HepG2 (cell line): Measurements from ENCODE around the gene ANO6. TPM values are rescaled to one million over a fixed set of nuclear protein-coding genes. Genes with fewer than 3 reads are reported as not detected.
A peak's percentile ranks its signal among the peaks of the same experiment; 100 is the strongest.

ENCODE experiments used
- ATAC-seq: fragments of 200-7000 bp; cut with Tn5 transposase; 3 replicates; pipeline ENCODE4 v1.9.1; 2020; ENCODE audit warnings: mild to moderate bottlenecking, moderate library complexity
- BruUV-seq: library from RNA; stranded (reverse); fragments of 400-500 nt; replicated peaks from 2 replicates; lab custom pipeline; 2021; lab: Mats Ljungman, UMichigan
- CTCF ChIA-PET: fragments of 300-600 bp; formaldehyde crosslinking; extraction: SDS; loops from one replicate; lab custom pipeline; 2021; ENCODE audit warnings: low total read pairs, inconsistent platforms, low intra/inter-chr PET ratio; lab: Yijun Ruan, JAX
- POLR2A ChIA-PET: fragments of 350-600 bp; sonication (Branson Sonifier 250); formaldehyde crosslinking; loops from one replicate; lab custom pipeline; 2020; ENCODE audit warnings: antibody characterized with exemption, inconsistent platforms; lab: Yijun Ruan, JAX
- DNase-seq: peaks from one replicate; pipeline ENCODE4 v3.0.0-alpha.2; 2015; ENCODE audit warnings: low spot score
- FAIRE-seq: peaks from 3 replicates; lab custom pipeline; 2011; peaks lifted over from hg19 to GRCh38; lab: Jason Lieb, UNC
- H2AFZ ChIP-seq: one replicate; pipeline ENCODE4 v1.6.1; 2011; ENCODE audit warnings: low read length, inconsistent platforms
- H3K27ac ChIP-seq: fragments of 300-600 bp; 3 replicates; pipeline ENCODE4 v1.8.0; 2011; ENCODE audit warnings: mixed run types, mild to moderate bottlenecking, mixed read lengths, low read length, inconsistent platforms; ENCODE audit not compliant: insufficient read depth; ENCODE audit errors: extremely low read length
- H3K27me3 ChIP-seq, 2 experiments: fragments of 200-600 bp in 1 of 2; 2 replicates in 1 of 2; 3 replicates in 1 of 2; pipeline versions ENCODE4 v1.6.0 to v1.8.0; 2011; ENCODE audit warnings: low read length in 2 of 2, mild to moderate bottlenecking in 2 of 2, moderate library complexity in 2 of 2, inconsistent platforms in 1 of 2; ENCODE audit not compliant: insufficient read depth in 2 of 2, control insufficient read depth in 1 of 2
- H3K36me3 ChIP-seq, 2 experiments: fragments of 200-600 bp in 1 of 2; replicated peaks in 1 of 2; 2 replicates in 1 of 2; 3 replicates in 1 of 2; pipeline versions ENCODE4 v1.5.1 to v1.8.0; 2011; ENCODE audit warnings: low read length in 2 of 2, inconsistent platforms in 1 of 2; ENCODE audit not compliant: insufficient read depth in 2 of 2, control insufficient read depth in 1 of 2
- H3K4me1 ChIP-seq: 2 replicates; pipeline ENCODE4 v1.5.1; 2012; ENCODE audit warnings: low read length, inconsistent platforms; ENCODE audit not compliant: insufficient read depth
- H3K4me2 ChIP-seq: 2 replicates; pipeline ENCODE4 v1.6.0; 2011; ENCODE audit warnings: low read depth, low read length, inconsistent platforms
- H3K4me3 ChIP-seq, 3 experiments: fragments of 200-600 bp in 1 of 3; sonication (generic), shearing (Covaris generic) in 1 of 3; replicated peaks in 1 of 3; 2 replicates each; pipeline ENCODE4 v1.5.1; 2011 to 2016; ENCODE audit warnings: low read length in 3 of 3, inconsistent platforms in 2 of 3, low read depth in 2 of 3, mild to moderate bottlenecking in 2 of 3, control low read depth in 1 of 3, mixed read lengths in 1 of 3; ENCODE audit not compliant: insufficient read depth in 1 of 3
- H3K79me2 ChIP-seq: one replicate; pipeline ENCODE4 v1.6.1; 2011; ENCODE audit warnings: low read length, inconsistent platforms; ENCODE audit not compliant: insufficient read depth
- H3K9ac ChIP-seq: 2 replicates; pipeline ENCODE4 v1.6.0; 2011; ENCODE audit warnings: mild to moderate bottlenecking, low read depth, low read length, inconsistent platforms; ENCODE audit not compliant: insufficient read depth
- H3K9me3 ChIP-seq: 2 replicates; pipeline ENCODE4 v1.5.1; 2012; ENCODE audit warnings: mild to moderate bottlenecking, low read length
- H4K20me1 ChIP-seq: 2 replicates; pipeline ENCODE4 v1.6.0; 2011; ENCODE audit warnings: inconsistent platforms, mild to moderate bottlenecking, low read length, moderate library complexity; ENCODE audit not compliant: insufficient read depth
- FOSL2 ChIP-seq: sonication (generic); formaldehyde crosslinking; IDR thresholded peaks from 2 replicates; pipeline ENCODE4 v1.4.0; 2020; ENCODE audit warnings: missing genetic modification reagents
- NR2F6 ChIP-seq, 2 experiments: IDR thresholded peaks; 2 replicates each; pipeline ENCODE4 v1.6.1; 2016; ENCODE audit warnings: antibody characterized with exemption in 1 of 2, mild to moderate bottlenecking in 1 of 2
- ONECUT2 ChIP-seq: sonication (generic); formaldehyde crosslinking; IDR thresholded peaks from 2 replicates; pipeline ENCODE4 v1.4.0; 2020; ENCODE audit warnings: missing genetic modification reagents
- RCOR2 ChIP-seq: IDR thresholded peaks from 2 replicates; pipeline ENCODE4 v1.6.1; 2016; ENCODE audit warnings: missing biosample characterization, missing genetic modification reagents
- RFX5 ChIP-seq: IDR thresholded peaks from 2 replicates; pipeline ENCODE4 v1.6.1; 2011; ENCODE audit warnings: low read depth, low read length, improper control_type of control experiment
- SMARCE1 ChIP-seq: fragments of 450-650 bp; IDR thresholded peaks from 2 replicates; pipeline ENCODE4 v1.6.1; 2017; ENCODE audit warnings: borderline replicate concordance
- SOX13 ChIP-seq, 3 experiments: fragments of 450-650 bp in 1 of 3; sonication (generic) in 1 of 3; formaldehyde crosslinking in 1 of 3; IDR thresholded peaks in 2 of 3; conservative IDR thresholded peaks in 1 of 3; 2 replicates each; pipeline versions ENCODE4 v1.5.0 to v1.6.1; 2016 to 2020; ENCODE audit warnings: antibody characterized with exemption in 1 of 3, mild to moderate bottlenecking in 1 of 3, missing compliant biosample characterization in 1 of 3, missing genetic modification reagents in 1 of 3, moderate library complexity in 1 of 3
- SOX5 ChIP-seq: IDR thresholded peaks from 2 replicates; pipeline ENCODE4 v1.6.1; 2016; ENCODE audit warnings: borderline replicate concordance
- SOX6 ChIP-seq, 2 experiments: fragments of 450-650 bp in 1 of 2; sonication (generic) in 1 of 2; formaldehyde crosslinking in 1 of 2; IDR thresholded peaks; 2 replicates each; pipeline versions ENCODE4 v1.4.0 to v1.6.1; 2017 to 2020; ENCODE audit warnings: antibody characterized with exemption in 1 of 2, mild to moderate bottlenecking in 1 of 2, missing genetic modification reagents in 1 of 2
- ZBTB20 ChIP-seq: sonication (generic); formaldehyde crosslinking; IDR thresholded peaks from 2 replicates; pipeline ENCODE4 v1.8.1; 2023; ENCODE audit warnings: missing genetic modification reagents, low read depth, mild to moderate bottlenecking, borderline replicate concordance
- WGBS: methylation state at CpG from one replicate; pipeline ENCODE4 v1.1.6; 2017; ENCODE audit warnings: low lambda C conversion rate; 5-methylcytosine and 5-hydroxymethylcytosine counted together
- in situ Hi-C: cut with HindIII; loops from 2 replicates; pipeline ENCODE4 v1.10.0; 2017; ENCODE audit warnings: low pct_unique_long_range_greater_than_20kb; ENCODE audit not compliant: extremely low pct_ligation_motif_present
- intact Hi-C: fragments of 100-400 bp; cut with micrococcal nuclease; formaldehyde crosslinking; loops from one replicate; pipeline ENCODE4 v1.10.0; 2022; ENCODE audit not compliant: unreplicated experiment
- polyA plus RNA-seq, 8 experiments: library from polyadenylated mRNA; depleted of rRNA in 3 of 8; stranded (reverse) in 7 of 8; unstranded in 1 of 8; fragments of >200 nt; fragmentation: Illumina TruSeq in 4 of 8; extraction: Trizol in 4 of 8; gene quantifications; 2 replicates each; pipeline versions ENCODE4 v1.2.1 to v1.2.3, GENCODE V29; 2011 to 2016; ENCODE audit warnings: low read depth in 4 of 8, missing spikeins in 1 of 8, mixed read lengths in 1 of 8; ENCODE audit not compliant: insufficient read depth in 1 of 8
- total RNA-seq, 5 experiments: library from RNA; depleted of rRNA; stranded (reverse); fragments of >200 nt; fragmentation: Illumina TruSeq; extraction: Trizol; gene quantifications; 2 replicates each; pipeline ENCODE4 v1.2.3, GENCODE V29; 2016; ENCODE audit warnings: low read depth in 1 of 5
- TF ChIP-seq, protein P1 (sequence below), 2 experiments: fragments of 450-650 bp in 1 of 2; sonication (generic) in 1 of 2; formaldehyde crosslinking; IDR thresholded peaks; 2 replicates each; pipeline versions ENCODE4 v1.5.0 to v1.8.0; 2020 to 2022; ENCODE audit warnings: mild to moderate bottlenecking in 1 of 2, missing genetic modification reagents in 1 of 2
- TF ChIP-seq, protein P2 (sequence below): sonication (generic); formaldehyde crosslinking; IDR thresholded peaks from 2 replicates; pipeline ENCODE4 v1.8.0; 2022; ENCODE audit warnings: mild to moderate bottlenecking, missing genetic modification reagents, moderate library complexity
- TF ChIP-seq, protein P3 (sequence below): IDR thresholded peaks from 2 replicates; pipeline ENCODE4 v1.4.0; 2020; ENCODE audit warnings: mild to moderate bottlenecking, missing genetic modification reagents
- TF ChIP-seq, protein P4 (sequence below): sonication (generic); formaldehyde crosslinking; IDR thresholded peaks from 2 replicates; pipeline ENCODE4 v1.8.0; 2023; ENCODE audit warnings: mild to moderate bottlenecking, missing genetic modification reagents

ANO6 gene
- total and polyA plus RNA-seq, 2 of the 13 experiments (the other 11 are each of a cell fraction or from before 2014, with no cell fraction given), result 37.8 to 57.1 TPM

DNA sequence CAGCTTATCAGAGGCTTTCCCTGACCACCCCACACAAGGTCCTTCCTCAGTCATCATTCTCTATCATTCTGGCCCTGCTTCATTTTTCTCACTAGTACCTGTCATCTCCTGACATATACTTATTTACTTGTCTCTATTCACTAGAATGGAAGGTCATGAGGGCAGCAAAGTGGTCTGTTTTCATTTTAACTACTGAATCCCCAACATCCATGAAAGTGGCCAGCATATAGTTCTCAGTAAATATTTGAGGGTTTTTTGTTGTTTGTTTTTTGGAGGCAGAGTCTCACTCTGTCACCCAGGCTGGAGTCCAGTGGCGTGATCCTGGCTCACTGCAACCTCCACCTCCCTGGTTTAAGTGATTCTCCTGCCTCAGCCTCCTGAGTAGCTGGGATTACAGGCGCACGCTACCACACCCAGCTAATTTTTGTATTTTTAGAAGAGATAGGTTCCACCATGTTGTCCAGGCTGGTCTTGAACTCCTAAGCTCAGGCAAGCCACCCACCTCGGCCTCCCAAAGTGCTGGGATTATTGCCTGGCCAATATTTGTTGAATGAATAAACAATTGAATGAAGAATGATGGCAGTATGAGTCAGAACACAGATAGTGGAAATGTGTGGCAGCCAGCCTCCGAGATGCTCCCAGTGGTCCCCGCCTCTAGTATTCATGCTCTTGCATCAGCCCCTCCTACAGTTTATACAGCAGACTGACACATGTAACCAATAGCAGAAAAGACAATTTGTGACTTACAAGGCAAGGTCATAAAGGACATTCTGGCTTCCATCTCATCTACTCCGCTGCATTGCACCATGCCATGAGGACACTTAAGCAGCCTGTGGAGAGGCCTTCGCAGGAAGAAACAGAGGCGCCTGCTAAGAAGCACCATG lies 7.0 kb upstream of the ANO6 start:
- H3K9me3 ChIP-seq, result no peaks in the 10 kb centered on the region
- H2AFZ ChIP-seq, result no peak overlapping the region
- H3K27ac ChIP-seq, result peak overlapping the region; percentile 3
- no peak overlapping the region for H3K9ac ChIP-seq
- no peaks in the 10 kb centered on the region for H4K20me1 ChIP-seq
- intact Hi-C loops (no loop called here), in situ Hi-C loops (no loop called here)
- CTCF ChIA-PET, result no interaction called here
- peak; percentile 48 for DNase-seq
- H3K4me1 ChIP-seq, result peaks cover 39% of the 10 kb centered on the region
- ATAC-seq, result peak; percentile 65
- no TSS peak for BruUV-seq
- H3K27me3 ChIP-seq, result no peaks in the 10 kb centered on the region
- H3K4me3 ChIP-seq, result no peak overlapping the region
- H3K36me3 ChIP-seq, result no peaks in the 10 kb centered on the region
- 75% methylated on average over 9 of the region's 9 CpGs for WGBS
- no peak overlapping the region for H3K4me2 ChIP-seq
- POLR2A ChIA-PET, result no interaction called here
- no peaks in the 10 kb centered on the region for H3K79me2 ChIP-seq
- no peak for FAIRE-seq
- peak; percentile 22; the same call in 1 of the 2 replicates for TF ChIP-seq SOX5
- no peak for TF ChIP-seq RFX5
- TF ChIP-seq, protein P1, sequence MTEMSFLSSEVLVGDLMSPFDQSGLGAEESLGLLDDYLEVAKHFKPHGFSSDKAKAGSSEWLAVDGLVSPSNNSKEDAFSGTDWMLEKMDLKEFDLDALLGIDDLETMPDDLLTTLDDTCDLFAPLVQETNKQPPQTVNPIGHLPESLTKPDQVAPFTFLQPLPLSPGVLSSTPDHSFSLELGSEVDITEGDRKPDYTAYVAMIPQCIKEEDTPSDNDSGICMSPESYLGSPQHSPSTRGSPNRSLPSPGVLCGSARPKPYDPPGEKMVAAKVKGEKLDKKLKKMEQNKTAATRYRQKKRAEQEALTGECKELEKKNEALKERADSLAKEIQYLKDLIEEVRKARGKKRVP (CRISPR knock-in tag; IDR thresholded peaks at IDR 0.05), result peak in 1 of 2 experiments; percentile 79; a peak in 2 of 4 replicates
- peak; percentile 77 for TF ChIP-seq FOSL2 (CRISPR knock-in tag)
- TF ChIP-seq ZBTB20 (CRISPR knock-in tag), result no peak
- TF ChIP-seq, protein P2, sequence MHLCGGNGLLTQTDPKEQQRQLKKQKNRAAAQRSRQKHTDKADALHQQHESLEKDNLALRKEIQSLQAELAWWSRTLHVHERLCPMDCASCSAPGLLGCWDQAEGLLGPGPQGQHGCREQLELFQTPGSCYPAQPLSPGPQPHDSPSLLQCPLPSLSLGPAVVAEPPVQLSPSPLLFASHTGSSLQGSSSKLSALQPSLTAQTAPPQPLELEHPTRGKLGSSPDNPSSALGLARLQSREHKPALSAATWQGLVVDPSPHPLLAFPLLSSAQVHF (CRISPR knock-in tag), result no peak
- TF ChIP-seq, protein P3, sequence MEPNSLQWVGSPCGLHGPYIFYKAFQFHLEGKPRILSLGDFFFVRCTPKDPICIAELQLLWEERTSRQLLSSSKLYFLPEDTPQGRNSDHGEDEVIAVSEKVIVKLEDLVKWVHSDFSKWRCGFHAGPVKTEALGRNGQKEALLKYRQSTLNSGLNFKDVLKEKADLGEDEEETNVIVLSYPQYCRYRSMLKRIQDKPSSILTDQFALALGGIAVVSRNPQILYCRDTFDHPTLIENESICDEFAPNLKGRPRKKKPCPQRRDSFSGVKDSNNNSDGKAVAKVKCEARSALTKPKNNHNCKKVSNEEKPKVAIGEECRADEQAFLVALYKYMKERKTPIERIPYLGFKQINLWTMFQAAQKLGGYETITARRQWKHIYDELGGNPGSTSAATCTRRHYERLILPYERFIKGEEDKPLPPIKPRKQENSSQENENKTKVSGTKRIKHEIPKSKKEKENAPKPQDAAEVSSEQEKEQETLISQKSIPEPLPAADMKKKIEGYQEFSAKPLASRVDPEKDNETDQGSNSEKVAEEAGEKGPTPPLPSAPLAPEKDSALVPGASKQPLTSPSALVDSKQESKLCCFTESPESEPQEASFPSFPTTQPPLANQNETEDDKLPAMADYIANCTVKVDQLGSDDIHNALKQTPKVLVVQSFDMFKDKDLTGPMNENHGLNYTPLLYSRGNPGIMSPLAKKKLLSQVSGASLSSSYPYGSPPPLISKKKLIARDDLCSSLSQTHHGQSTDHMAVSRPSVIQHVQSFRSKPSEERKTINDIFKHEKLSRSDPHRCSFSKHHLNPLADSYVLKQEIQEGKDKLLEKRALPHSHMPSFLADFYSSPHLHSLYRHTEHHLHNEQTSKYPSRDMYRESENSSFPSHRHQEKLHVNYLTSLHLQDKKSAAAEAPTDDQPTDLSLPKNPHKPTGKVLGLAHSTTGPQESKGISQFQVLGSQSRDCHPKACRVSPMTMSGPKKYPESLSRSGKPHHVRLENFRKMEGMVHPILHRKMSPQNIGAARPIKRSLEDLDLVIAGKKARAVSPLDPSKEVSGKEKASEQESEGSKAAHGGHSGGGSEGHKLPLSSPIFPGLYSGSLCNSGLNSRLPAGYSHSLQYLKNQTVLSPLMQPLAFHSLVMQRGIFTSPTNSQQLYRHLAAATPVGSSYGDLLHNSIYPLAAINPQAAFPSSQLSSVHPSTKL (CRISPR knock-in tag), result peak; percentile 10; the same call in 1 of the 2 replicates
- TF ChIP-seq RCOR2, result 0 out of 2 replicates have a peak, but pooled peaks have one; percentile 30
- no peak for TF ChIP-seq ONECUT2 (CRISPR knock-in tag)
- TF ChIP-seq SMARCE1, result no peak
- TF ChIP-seq SOX13 (IDR thresholded peaks at IDR 0.05), result no peak
- no peak; a peak in 1 of 4 replicates for TF ChIP-seq SOX13 (CRISPR knock-in tag; conservative IDR thresholded peaks at IDR 0.05 in 1 of 2, IDR thresholded peaks at IDR 0.05 in 1 of 2)
- TF ChIP-seq, protein P4, sequence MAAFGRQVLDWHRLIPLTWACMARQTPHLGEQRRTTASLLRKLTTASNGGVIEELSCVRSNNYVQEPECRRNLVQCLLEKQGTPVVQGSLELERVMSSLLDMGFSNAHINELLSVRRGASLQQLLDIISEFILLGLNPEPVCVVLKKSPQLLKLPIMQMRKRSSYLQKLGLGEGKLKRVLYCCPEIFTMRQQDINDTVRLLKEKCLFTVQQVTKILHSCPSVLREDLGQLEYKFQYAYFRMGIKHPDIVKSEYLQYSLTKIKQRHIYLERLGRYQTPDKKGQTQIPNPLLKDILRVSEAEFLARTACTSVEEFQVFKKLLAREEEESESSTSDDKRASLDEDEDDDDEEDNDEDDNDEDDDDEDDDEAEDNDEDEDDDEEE (CRISPR knock-in tag), result no peak
- peak; percentile 47 for TF ChIP-seq NR2F6 (IDR thresholded peaks at IDR 0.05)
- TF ChIP-seq NR2F6 (CRISPR knock-in tag; IDR thresholded peaks at IDR 0.05), result no peak
- TF ChIP-seq SOX6 (IDR thresholded peaks at IDR 0.05), result no peak
- 0 out of 2 replicates have a peak, but pooled peaks have one; percentile 31 for TF ChIP-seq SOX6 (CRISPR knock-in tag; IDR thresholded peaks at IDR 0.05)
